ENCODE results near the gene B4GALT3. TPM values are rescaled to one million over a fixed set of nuclear protein-coding genes. Genes with fewer than 3 reads are reported as not detected.
A peak's percentile ranks its signal among the peaks of the same experiment; 100 is the strongest.

Gene B4GALT3
- total and polyA plus RNA-seq, 12 donors: 11.5 to 28.9 (median 19.6) TPM

DNA sequence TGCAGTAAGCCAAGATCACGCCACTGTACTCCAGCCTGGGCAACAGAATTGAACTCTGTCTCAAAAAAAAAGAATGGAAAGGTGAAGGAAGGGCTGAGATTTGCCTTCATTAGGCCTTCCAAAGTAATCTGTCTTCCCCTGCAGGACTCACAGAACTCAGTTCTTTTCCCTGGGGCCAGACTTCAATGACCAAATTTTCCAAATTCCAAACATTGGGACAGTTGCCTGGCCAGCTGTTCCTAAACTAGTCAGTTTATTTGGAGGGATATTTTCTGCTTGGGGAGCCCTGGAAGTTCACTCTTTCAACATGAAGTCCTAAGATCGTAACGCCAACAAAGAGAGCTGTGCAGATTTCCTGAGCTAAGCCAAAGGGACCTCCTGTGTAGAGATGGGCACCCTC is 39.4 kb downstream of the B4GALT3 start:
- no peak for DNase-seq
- no peak overlapping the region for H3K4me3 ChIP-seq
- WGBS, 2 donors: 67 to 69% methylated on average over 3 of the region's 3 CpGs
- H3K27me3 ChIP-seq: no peaks in the 10 kb centered on the region
- ATAC-seq: no peak
- peak overlapping the region in 3 of 10 donors; percentile 12 to 65 (median 36) for H3K27ac ChIP-seq
- peaks cover 4 to 50% (median 19%) of the 10 kb centered on the region in 9 donors for H3K4me1 ChIP-seq
- peaks cover 0 to 12% (median 0%) of the 10 kb centered on the region in 9 donors for H3K36me3 ChIP-seq
- no peaks in the 10 kb centered on the region for H3K9me3 ChIP-seq
- intact Hi-C loops (cut with DNase I): loop anchor here in 6 of 10 donors (5.0 to 10.0 kb wide), 3 partner anchors 141 to 146 kb away; no protein-coding TSS in a partner anchor
- TF ChIP-seq, protein P1, sequence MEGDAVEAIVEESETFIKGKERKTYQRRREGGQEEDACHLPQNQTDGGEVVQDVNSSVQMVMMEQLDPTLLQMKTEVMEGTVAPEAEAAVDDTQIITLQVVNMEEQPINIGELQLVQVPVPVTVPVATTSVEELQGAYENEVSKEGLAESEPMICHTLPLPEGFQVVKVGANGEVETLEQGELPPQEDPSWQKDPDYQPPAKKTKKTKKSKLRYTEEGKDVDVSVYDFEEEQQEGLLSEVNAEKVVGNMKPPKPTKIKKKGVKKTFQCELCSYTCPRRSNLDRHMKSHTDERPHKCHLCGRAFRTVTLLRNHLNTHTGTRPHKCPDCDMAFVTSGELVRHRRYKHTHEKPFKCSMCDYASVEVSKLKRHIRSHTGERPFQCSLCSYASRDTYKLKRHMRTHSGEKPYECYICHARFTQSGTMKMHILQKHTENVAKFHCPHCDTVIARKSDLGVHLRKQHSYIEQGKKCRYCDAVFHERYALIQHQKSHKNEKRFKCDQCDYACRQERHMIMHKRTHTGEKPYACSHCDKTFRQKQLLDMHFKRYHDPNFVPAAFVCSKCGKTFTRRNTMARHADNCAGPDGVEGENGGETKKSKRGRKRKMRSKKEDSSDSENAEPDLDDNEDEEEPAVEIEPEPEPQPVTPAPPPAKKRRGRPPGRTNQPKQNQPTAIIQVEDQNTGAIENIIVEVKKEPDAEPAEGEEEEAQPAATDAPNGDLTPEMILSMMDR (IDR thresholded peaks at IDR 0.05): no peak

GRCh38 chr1:161133220-161133740 is 44.0 kb downstream of the B4GALT3 start:
- Histone ChIP-seq H3K4me3 (peak overlapping the region; percentile 55 to 85 (median 74)), H3K4me1 (peaks cover 4 to 63% (median 38%) of the 10 kb centered on the region in 9 donors), H3K27ac (peak overlapping the region; percentile 89 to 99 (median 96)), H3K9me3 (no peaks in the 10 kb centered on the region), H3K27me3 (no peaks in the 10 kb centered on the region), H3K36me3 (peaks cover 0 to 37% (median 0%) of the 10 kb centered on the region in 9 donors)
- intact Hi-C loops (cut with DNase I): loop anchor here in 5 of 10 donors (2.0 to 10.0 kb wide), 5 partner anchors 22 to 138 kb away; partner anchors contain the start of genes NDUFS2 (in 1 of the 5) and PPOX (in 1 of the 5)
- ATAC-seq: peak in 1 of 8 donors; percentile 15
- TF ChIP-seq, protein P1 (IDR thresholded peaks at IDR 0.05): no peak
- WGBS, 2 donors: 5 to 7% methylated on average over 11 of the region's 11 CpGs
- no peak for DNase-seq

GRCh38 chr1:161132410-161133219 is 44.7 kb downstream of the B4GALT3 start, which contains the start of gene DEDD:
Gene DEDD (minus strand): TSS chr1:161132667. CDS start chr1:161124462, 8,205 bp downstream.
- intact Hi-C loops (cut with DNase I): loop anchor here in 5 of 10 donors (2.0 to 10.0 kb wide), 5 partner anchors 22 to 138 kb away; partner anchors contain the start of genes NDUFS2 (in 1 of the 5) and PPOX (in 1 of the 5)
- DNase-seq (peak; percentile 90 to 97), ATAC-seq (peak; percentile 95 to 97 (median 96))
- peaks cover 4 to 63% (median 45%) of the 10 kb centered on the region in 9 donors for H3K4me1 ChIP-seq
- peaks cover 0 to 44% (median 6%) of the 10 kb centered on the region in 9 donors for H3K36me3 ChIP-seq
- H3K27ac ChIP-seq: peak within 1 kb of the TSS; percentile 89 to 99 (median 96)
- TF ChIP-seq, protein P1 (IDR thresholded peaks at IDR 0.05): peak in 2 of 9 donors; percentile 18 to 39
- no peaks in the 10 kb centered on the region for H3K27me3 ChIP-seq
- H3K9me3 ChIP-seq: no peaks in the 10 kb centered on the region
- WGBS, 2 donors: 0% methylated on average over 68 of the region's 68 CpGs
- H3K4me3 ChIP-seq: peak within 1 kb of the TSS; percentile 55 to 85 (median 74)

All from heart right ventricle (tissue), 16 donors.